OCI-M1 (cell line): Measurements from ENCODE around the gene KREMEN2.
"Not testable (repeated sequence)": the region's sequence is repeated elsewhere in the genome, so short reads cannot be mapped to it uniquely, and the experiment has no call there.

Experiments used
- DNase-seq: peaks from one replicate; lab custom pipeline; 2025; lab: John Stamatoyannopoulos, UW

KREMEN2 gene

DNA sequence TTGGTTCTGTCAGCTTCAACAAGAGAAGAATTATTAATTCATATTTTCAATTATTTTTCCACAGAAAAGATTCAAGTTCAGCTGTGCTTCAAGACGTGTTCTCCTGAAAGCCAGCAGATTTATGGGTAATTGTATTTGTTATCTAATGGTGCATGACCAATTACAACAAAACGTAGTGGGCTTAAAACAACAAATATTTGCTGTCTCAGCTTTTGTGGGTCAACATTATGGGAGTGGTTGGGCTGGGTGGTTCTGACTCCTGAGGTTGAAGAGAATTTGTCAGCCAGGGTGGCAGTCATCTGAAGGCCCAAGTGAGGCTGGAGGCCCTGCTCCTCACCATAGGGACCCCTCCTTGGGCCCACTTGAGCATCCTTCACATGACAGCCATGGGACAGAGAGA lies 24.1 kb upstream of the KREMEN2 start:
- no peak for DNase-seq

DNA sequence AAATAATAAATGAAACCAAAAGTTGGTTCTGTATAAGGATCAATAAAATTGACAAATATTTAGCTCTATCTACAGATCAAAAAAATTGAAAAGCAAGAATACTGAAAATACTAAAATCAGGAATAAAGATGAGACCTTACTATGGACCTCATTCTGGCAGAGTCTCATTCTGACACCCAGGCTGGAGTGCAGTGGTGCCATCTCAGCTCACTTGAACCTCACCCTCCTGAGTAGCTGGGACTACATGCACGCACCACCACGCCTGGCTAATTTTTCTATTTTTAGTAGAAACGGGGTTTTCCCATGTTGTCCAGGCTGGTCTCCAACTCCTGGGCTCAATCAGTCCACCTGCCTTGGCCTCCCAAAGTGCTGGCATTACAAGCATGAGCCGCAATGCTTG lies 22.0 kb upstream of the KREMEN2 start:
- DNase-seq = no peak

DNA sequence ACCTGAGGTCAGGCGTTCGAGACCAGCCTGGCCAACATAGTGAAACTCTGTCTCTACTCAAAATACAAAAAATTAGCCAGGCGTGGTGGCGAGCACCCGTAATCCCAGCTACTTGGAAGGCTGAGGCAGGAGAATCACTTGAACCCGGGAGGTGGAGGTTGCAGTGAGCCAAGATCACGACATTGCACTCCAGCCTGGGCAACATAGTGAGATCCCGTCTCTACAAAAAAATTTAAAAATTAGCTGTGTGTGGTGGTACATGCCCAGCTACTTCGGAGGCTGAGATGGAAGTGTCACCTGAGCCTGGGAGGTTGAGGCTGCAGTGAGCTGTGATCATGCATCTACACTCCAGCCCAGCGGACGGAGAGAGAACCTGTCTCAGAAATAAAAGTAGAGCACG lies 20.4 kb upstream of the KREMEN2 start:
- DNase-seq = not testable (repeated sequence)

DNA sequence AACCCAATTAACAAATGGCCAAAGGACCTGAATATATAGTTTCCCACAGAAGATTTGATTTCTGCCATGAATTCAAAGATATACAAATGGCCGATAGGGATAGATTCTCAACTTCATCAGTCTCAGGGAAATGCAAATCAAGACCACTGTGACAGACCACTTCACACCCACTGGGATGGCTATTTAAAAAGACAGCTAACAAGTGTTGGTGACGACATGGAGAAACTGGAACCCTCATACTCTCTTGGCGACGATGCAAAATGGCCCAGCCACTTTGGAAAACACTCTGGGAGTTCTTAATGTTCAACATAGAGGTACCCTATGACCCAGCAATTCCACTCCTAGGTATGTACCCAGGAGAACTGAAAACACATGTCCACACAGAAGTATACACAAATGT lies 17.4 kb upstream of the KREMEN2 start:
- no peak for DNase-seq

DNA sequence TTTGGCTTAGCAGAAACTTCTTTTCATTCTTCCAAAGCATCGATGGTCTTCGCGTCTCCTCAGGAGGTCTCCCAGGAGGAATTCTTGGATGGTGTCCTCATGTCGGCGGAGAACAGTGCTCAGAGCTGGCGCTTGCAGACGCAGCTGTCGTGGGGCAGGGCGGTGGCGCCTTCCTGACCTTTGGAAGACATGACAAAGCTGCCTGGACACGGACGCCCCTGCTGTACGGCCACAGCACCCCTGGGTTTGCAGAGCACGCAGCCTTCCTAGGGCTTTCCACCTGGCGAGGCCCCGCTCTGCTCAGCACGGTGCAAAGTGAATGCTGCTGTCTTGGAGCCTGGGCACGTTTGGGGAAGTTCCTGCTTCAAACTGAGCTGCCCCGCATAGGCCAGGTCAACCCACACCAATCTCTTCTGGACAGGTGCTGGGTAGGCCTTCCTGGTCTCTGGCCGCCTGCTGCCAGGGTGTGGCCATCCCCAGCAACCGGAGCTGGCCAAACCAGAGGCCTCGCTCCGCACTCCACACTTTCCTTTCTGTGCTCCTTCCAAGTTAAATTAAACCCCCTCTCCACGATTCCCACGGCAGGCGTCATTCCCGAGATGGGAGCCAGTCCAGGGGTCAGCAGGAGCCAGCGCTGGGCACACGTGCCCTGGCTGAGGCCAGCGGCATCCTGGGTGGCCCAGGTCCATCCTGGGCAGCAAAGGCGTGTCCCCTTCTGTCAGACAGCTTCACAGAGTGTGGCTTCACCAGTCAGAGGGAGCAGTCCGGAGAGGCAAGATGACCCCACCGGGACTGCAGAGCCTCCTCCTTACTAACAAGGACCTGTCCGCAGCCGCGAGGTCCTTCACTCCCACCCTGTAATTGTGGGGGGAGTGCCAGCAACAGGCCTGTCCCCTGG lies 15.0 kb upstream of the KREMEN2 start:
- DNase-seq = no peak

DNA sequence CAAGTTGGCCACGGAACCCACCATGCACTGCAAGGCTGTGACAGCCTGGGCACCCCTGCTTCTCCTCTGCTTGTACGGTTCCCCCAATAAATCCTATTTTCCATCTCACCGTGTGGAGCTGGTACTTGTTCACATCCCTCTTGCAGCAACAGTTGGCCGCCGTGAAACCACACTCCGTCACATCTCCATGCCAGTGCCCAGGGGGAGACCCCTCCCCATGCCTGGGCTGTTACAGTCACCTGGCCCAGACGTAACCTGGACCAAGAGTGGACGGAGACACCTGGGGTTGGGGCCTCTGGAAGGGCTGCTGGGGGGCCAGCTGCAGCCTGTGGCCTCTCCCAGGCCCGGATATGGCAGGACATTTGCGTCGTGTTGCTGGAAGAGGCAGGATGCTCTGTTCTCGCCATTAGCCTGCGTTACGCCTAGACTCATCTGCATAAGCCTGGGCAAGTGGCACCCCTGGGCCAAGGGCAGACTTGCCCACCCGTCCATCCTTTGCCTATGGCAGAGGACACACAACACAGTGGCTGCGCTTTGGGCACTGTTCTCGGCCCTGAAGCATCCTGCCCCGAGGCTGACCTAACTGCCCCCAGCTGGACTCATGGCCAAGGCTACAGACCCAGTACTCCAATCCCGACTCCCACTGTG lies 14.2 kb upstream of the KREMEN2 start:
- DNase-seq = no peak

DNA sequence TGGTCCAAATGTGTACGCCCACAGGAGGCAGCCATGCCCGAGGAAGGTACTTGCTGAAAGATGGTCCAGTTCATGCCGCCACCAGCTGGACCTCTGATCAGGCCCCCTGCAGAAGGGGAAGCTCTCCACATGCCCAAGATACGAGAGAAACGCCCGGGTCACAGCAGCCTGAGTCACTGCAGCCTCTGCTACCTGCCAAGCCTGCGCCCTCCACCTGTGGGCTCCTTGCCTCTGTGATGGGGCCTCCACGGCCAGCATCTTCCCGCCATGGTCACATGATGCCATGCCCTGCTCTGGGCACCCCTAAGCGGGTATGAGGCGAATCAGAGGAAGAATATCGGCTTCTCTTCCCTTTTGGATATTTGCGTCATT lies 13.7 kb upstream of the KREMEN2 start:
- no peak for DNase-seq

DNA sequence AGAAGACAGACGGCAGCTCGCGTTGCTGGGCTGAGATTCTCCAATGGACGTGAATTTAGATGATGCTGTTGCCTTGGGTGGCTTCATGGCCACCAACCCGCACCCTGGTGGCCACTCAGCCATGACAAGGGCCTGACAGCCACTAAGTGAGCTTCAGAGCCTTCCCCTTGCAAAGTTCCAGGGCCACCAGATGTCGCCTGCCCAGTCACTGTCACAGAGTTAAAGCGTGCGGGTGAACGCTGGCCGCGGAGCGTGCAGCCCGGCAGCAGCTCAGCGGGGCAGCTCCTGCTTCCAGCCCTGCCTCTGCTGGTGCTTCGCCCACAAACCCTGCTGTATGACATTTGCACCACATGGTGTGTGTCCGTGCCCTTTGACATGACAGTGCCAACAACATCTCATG lies 13.3 kb upstream of the KREMEN2 start:
- no peak for DNase-seq

DNA sequence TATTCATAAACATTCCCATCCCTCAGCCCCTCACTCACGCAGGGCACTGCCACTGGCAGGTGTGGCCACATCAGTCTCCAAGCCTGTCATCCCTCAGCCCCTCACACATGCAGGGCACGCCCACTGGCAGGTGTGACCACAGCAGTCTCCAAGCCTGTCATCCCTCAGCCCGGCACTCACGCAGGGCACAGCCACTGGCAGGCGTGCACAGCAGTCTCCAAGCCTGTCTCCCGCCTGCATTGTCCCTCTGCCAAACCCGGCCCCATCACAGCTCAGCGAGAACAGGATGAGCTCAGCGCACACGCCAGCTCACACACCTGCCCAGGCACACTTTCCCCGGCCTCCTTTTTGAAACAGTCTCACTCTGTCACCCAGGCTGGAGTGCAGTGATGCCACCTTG lies 11.4 kb upstream of the KREMEN2 start:
- no peak for DNase-seq

DNA sequence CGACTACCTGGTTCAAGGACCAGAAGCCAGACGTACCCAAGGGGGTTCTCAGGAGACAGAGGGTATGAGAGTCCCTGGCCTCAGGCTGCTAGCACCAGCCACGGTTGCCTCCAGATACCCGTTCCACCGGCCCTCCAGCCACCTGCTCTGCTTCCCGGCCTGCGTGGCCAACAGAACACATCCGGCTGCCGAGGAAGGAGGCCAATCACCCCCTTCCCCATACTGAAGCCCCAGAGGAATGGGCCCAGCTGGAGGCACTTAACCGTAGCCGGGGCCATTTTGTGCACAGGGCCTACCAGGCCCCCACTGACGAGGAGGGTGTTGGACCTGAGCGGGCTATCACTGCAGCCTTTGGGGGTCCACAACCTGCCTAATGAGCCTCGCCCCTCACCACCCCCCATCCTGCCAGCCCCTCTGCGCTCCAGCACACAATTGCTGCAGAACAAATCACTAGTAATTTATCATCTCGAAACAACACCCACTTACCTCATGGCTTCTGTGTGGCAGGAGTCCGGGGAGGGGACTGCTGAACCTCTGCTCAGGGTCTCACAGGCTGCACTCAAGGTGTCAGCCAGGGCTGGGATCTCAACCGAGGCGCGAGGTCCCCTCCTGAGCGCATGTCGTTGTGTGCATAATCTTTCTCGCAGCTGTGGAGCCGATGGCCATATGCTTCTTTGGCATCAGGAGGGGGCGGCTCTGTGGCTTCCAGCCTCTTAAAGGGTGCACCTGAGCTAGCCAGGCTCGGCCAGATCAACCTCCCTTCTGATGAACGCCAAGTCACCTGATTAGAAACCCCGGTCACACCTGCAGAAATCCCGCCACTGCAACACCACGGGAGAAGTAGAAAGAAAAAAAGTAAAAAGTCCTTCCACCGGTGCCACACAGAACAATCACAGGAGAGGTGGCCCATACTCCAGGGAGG lies 10.1 kb upstream of the KREMEN2 start:
- DNase-seq = no peak

DNA sequence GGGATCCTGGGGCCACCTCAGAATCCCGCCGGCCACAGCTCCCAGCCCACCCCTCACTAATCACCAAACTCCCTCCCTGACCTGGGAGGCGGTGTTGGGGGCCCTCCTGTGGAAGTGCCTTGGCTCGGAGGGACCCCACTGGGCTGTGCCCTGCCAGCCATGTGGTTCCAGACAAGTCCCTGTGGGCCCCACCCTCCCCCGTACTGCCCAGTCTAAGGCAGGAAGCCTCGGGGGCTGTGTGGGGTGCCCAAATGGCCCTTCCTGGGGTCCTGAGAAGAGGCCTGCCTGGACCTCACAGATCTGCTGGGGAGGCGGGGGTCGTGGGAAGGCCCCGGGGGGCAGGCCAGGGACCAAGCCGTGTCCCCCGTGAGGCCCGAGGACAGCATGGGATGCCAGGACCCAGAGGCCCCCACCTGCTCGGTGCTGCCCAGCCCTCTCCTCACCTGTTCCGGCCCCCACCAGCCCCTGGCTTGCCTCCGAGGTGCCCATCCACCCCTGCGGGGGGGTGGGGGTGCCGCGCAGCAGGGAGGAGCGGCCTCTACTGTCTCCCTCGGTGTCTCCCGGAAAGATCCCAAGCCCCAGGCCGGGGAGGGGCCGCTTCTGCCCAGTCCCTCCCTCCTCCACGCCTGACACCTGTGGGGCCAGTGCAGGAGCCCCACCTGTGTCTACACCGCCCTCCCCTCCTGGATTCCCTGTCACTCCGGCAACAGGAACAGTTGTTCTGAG lies 9.3 kb upstream of the KREMEN2 start:
- no peak for DNase-seq

DNA sequence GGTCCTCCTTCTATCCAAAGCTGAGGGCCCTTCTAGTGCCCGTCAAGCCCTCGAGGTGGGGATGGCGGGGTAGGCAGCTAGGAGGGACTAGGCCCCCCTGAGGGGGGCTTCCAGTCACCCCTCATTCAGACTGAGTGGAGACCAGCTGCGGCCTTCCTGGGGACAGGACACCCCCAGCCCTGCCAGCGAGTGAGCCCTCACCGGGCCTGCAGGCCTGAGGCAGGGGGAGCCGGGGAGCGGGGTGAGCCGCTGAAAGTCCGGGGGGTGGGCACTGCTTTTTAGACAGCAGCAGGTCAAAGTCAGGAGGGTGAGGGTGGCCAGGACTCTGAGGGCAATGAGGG lies 8.7 kb upstream of the KREMEN2 start:
- DNase-seq = no peak

DNA sequence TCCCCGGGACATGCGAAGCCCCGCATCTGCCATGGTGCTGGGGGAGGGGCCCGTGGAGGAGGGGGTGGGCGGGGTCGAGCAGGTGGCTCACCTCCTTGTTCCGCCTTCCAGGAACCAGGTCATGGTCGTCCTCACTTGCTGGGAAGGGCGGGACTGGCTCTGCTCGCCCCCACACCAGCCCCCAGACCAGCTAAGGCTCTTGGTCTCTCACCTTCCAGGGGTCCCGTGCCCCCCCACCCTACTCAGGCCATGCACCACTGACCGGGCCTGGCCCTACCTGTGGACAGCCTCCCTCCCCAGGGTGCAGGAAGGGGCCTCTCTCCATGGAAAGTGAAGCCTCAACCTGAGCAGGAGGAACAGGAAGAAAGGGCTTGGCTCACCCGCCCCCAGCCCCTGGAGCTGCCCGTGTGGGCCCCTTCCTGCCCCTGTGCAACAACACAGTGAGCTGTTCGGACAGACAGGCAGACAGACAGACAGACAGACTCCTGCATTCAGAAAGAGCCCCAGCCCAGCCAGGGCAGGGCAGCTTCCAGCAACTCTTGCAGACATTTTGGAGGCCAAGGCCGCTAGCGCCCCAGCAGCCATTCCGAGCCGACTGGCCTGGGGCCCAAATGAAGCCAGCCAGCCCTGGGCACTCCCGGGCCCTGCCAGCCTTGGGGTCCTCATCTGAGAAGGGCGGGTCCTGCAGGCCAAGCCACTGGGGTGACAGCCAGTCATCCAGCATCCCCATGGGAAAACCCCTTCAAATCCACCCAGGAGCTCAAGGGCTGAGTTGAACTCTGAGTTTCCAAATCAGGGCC lies 8.1 kb upstream of the KREMEN2 start:
- DNase-seq = no peak

DNA sequence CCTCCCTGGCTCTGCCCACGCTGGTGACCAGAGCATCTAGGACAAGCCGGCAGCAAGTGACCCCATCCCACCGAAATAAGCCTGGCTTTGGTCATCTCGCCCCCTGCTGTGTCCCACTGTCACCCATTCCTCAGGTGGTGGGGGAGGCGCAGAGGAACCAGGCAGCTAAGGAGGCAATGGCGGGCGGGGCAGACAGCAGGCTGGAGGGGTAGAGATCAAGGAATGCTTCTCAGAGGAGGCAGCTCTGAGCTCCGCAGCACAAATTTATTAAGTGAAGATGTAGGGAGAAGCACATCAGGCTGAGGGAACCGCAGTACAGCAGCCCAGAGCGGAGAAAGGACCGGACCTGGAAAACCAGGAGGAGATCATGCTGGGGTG lies 7.5 kb upstream of the KREMEN2 start:
- DNase-seq = no peak

DNA sequence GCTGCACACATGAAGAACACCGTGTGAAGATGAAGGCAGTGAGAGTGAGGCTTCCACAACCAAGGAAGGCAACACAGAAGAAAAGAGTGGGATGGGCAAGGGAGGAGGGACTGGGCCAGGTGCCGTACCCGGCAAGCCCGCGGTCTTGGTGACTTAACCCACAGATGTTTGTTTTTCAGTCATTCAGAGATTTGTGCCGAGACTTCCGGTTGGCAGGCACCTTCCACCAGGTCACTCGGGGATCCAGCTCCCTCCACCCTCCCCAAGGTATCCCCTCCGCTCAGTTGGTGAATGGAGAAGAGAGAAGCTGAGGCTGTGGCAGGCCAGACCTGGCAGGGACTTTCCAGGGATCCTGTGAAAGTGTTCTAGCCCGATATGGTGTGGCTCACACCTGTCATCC lies 4.9 kb upstream of the KREMEN2 start:
- no peak for DNase-seq

DNA sequence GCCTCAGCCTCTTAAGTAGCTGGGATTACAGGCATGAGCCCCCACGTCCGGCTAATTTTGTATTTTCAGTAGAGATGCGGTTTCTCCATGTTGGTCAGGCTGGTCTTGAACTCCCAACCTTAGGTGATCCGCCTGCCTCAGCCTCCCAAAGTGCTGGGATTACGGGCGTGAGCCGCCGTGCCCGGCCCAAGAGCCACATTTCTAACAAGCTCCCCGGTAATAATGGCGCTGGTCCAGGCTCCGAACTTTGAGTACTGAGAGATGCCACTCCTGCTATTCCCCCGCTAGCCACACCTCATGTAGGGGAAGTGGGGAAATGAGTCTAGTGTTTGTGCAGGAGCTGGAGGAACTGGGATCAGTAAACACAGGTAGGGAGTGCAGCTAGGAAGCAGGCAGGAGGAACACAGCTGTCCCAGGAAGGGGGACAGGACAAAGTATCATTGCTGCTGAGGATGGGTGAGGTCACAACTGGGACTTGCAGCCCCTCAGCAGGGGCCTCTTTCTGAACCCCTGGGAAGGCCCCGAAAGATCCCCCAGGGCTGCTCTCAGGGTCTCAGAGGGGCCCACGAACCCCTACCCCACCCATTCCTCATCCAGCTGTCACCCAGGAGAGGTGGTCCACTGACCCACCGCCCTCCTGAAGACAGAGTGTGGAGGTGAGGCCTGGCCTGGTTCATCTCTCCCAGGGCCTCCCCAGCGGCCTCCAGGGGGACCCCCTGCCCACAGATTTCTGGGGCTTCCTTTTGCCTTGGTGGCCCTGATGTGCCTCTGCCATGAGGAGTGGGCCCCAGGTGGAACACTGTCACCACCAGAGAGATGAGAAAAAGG lies 3.7 kb upstream of the KREMEN2 start:
- no peak for DNase-seq

DNA sequence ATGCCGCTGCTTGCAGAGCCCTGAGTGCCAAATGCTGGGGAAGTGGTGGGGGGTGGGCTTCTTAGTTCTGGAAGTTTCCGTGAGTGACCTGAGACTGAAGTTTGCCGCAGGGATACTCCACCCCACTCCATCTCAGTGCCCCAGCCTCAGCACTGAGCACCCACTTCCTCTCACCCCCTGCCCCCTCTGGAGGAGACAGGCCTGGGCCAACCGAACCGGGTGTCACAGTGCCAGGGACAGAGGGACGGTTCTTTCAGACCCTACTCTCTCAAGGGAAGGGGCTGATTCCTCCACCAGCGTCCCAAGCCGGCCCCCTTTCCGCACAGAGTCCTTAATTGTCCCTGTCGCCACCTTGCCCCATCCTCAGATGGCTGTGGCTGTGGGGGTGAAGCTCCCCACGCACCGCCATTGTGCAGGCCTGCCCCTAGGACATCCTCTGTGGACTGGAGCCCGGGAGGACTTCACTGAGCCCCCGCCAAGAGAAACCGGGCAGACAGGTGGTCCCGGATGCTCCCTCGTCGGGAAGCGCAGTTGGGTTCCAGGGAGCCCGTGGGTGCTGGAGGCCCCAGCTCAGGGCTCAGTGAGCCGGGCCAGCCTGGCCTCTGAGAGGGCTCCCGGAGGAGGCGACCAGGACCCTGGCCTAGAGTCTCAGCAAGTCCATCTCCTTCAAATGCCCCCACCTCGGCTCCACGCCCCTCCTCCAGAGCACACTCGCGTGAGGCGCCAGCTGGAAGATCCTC lies 1.6 kb upstream of the KREMEN2 start:
- DNase-seq = no peak

DNA sequence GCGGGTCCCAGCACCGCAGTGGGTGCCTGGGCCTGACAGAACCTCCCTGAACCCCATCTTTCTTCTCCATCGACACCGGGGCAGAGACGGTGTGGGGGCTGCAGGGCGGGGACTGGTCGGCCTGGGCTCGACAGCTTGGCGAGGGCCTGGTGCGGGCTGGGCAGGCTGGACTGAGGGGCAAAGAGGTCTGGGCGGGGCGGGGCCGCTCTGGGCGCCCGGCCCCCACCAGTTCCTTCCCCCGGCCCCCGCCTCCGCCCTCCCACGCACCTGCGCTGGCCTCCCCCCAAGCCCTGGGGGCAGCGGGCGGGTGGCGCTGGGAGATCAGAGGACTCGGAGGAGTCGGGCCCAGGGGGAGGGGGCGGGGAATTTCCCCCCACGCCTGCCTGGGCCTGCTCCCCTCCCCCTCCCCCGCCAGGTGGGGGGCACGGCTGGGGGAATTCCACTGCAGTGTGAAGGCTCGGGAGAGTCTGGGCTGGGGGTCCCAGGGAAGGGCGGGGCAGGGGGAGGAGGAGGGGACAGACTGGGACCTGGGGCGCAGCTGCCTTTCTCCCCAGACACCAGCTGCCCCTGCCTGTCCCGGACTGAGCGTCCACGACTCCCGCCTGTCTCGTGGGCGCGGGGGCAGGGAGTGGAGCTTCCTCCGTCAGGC lies 877 bp upstream of the KREMEN2 start:
- no peak for DNase-seq
